LNCaP clone FGC (cell line): ENCODE data around the gene PIGU.

Experiments used
- DNase-seq: peaks from one replicate; pipeline ENCODE4 v3.0.0-alpha.2; 2011; ENCODE audit warnings: low read depth
- H3K4me3 ChIP-seq: 2 replicates; pipeline ENCODE4 v1.5.1; 2011; ENCODE audit warnings: mild to moderate bottlenecking, low read depth, low read length, control low read depth
- TF ChIP-seq, protein P1 (sequence below): IDR thresholded peaks from 2 replicates; pipeline ENCODE4 v1.5.1; 2012; ENCODE audit warnings: mild to moderate bottlenecking; ENCODE audit not compliant: control insufficient read depth, insufficient read depth; ENCODE audit errors: extremely low read depth

The PIGU gene

DNA sequence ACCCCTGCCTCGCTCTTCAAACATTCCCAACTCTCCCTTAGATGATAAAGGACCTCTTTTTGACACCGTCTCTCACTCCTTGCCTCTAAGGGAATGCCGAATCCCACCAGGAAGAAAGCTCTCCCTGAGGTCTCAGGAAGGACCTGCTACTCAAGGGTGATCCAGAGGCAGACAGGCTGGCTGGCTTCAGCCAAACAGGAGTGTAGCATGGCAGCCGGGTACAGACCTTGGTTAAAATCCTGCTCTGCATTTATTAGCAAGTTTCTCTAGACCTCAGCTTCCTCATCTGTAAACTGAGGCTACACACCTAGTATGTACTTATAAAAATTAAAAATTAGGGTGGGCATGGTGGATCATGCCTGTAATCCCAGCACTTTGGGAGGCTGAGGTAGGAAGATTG, 101.1 kb downstream of the PIGU start:
- TF ChIP-seq, protein P1, sequence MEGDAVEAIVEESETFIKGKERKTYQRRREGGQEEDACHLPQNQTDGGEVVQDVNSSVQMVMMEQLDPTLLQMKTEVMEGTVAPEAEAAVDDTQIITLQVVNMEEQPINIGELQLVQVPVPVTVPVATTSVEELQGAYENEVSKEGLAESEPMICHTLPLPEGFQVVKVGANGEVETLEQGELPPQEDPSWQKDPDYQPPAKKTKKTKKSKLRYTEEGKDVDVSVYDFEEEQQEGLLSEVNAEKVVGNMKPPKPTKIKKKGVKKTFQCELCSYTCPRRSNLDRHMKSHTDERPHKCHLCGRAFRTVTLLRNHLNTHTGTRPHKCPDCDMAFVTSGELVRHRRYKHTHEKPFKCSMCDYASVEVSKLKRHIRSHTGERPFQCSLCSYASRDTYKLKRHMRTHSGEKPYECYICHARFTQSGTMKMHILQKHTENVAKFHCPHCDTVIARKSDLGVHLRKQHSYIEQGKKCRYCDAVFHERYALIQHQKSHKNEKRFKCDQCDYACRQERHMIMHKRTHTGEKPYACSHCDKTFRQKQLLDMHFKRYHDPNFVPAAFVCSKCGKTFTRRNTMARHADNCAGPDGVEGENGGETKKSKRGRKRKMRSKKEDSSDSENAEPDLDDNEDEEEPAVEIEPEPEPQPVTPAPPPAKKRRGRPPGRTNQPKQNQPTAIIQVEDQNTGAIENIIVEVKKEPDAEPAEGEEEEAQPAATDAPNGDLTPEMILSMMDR: no peak
- no peak for DNase-seq
- H3K4me3 ChIP-seq: no peak overlapping the region

DNA sequence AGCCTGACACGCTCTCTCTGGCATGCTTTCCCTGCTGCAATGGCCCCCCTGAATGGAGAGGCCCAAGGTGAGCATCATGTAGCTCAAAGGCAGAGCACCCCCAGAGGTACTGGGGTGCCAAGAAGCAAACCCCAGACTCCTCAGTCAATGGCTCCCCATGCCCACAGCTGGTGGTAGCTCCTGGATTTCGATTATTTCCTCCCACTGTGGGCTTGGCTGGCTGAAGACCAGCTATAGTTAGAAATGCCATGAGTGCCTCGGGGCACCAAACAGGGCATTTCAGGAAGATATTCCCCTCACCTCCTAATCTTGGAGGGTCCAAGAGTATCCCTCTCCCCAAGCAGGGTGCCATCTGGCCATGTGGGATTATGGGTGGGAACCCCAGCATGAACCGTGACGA, 101.6 kb downstream of the PIGU start:
- H3K4me3 ChIP-seq: no peak overlapping the region
- DNase-seq: no peak
- TF ChIP-seq, protein P1: no peak

DNA sequence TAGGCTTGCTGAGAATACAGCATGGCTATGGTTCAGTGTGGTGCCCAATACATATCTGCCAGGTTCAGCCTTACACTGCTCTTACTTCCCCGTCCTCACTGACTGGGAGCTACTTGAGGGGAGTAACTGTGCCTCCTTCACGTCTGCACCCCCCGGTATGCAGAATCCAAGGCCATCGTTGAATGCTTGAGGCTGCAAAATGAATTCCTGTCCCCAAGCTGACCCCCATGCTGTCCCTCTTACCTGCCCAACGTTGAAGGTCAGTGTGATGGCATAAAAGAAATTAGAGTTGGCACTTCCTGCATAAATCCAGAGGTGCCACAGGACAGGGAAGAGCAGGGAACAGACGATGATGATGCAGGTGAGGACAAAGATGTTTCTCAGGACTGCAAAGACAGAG, 102.0 kb downstream of the PIGU start:
- TF ChIP-seq, protein P1: no peak
- no peak overlapping the region for H3K4me3 ChIP-seq
- DNase-seq: no peak

DNA sequence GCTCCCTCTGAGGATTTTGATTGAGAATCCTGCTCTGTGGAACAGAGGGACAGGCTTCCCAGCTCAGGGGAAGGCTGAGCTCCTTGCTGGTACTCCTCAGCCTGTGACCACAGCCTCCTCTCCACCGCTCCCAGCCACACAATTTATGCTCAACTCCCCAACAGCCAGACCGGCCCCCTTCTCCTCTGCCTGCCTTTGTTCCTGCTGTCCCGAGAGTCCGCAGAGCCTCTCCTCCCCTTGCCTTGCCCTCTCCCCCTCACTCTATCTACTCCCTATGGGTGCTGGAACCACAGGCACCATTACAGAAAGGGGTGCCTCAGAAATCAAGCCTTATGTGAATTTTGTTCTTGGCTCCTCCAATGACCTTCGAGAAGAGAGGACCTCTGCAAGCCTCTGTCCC, 102.5 kb downstream of the PIGU start:
- DNase-seq: no peak
- TF ChIP-seq, protein P1: no peak
- H3K4me3 ChIP-seq: no peak overlapping the region

DNA sequence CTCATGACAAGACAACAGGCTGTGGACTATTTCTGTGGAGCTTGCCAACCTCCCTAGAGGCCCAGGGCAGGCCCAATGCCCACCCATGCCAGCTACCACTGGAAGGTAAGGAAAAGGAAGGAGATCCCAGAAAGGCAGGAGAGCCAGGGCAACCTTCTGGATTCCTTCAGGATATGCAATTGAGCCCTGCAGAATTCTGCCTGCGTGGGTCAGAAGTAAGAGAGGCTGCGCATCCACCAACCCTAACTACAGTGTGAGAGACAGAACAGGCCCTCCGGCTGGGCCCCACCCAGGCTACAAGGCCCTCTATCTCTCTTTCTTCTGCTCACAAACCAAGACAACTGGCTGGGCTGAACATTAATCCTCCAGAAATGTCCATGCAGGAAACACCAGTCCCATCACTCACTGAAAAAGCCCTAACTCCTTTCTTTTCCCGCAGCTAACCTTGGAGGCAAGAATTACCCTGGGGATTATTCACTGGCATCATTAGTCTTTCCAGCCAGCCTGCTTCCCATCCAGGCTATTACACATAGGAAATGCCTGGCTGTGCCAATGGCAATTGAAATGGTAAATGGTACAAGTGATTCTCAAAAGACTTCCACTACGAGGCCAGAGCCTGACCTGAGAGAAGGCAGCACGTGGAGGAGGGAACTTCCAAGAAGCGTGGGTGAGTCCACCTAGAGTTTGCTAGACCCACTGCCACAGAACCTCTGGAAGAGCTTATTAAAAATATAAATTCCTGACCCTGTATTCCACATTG, 103.2 kb downstream of the PIGU start:
- H3K4me3 ChIP-seq: no peak overlapping the region
- TF ChIP-seq, protein P1: no peak
- DNase-seq: no peak

DNA sequence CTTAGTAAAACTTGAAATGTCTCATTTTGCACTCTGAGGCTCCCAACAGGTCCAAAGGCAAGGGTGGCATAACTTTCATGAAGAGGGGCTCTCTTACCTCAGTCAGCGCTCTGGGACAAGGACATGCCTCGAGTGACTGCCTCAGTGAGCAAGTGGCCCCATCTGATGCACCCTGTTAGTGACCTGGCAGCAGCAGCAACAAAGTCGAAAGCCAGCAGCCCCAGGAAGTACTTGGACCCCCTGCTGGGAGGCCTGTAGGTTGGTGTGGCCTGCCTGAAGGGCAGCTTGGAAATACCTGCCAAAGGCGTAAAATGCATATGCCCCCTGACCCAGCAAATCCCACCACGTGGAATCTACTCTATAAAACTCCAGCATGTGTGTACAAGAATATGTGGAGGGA, 105.1 kb downstream of the PIGU start:
- no peak overlapping the region for H3K4me3 ChIP-seq
- TF ChIP-seq, protein P1: no peak
- DNase-seq: no peak

DNA sequence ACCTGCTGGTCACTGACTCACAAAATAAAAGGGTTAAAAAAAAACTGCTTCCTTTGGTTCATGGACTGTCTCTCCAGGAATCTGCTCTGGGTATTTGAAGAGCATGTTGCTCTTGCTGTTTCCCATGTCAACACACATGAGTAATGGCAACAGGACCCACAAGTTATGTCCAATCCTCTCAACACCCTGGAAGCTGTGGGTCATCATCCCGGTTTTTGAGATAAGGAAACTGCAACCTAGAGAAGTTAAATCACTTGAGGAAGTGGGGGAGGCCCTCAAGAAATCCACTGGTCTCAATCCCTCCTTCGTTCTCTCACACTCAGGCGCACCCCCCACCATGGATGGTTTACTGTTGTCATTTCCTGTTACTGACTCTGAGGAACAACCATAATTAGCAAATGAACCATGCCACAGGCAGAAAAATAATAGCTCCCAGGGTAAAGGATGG, 106.0 kb downstream of the PIGU start:
- TF ChIP-seq, protein P1: no peak
- no peak for DNase-seq
- no peak overlapping the region for H3K4me3 ChIP-seq
